A549 treated with Hydrocortisone at 1 μM for 4 hours (cell line): Measurements from ENCODE around the gene BCCIP. TPM values are rescaled to one million over a fixed set of nuclear protein-coding genes. Genes with fewer than 3 reads are reported as not detected.

Source experiments
- total RNA-seq: library from RNA; stranded (reverse); fragments of 200-300 nt; extraction: Qiagen RNA extraction; gene quantifications from 5 replicates; pipeline ENCODE4 v1.2.3, GENCODE V29; 2022

Gene BCCIP
- total RNA-seq, result 93.6 to 124 TPM (median 105 TPM) in 5 replicates

DNA sequence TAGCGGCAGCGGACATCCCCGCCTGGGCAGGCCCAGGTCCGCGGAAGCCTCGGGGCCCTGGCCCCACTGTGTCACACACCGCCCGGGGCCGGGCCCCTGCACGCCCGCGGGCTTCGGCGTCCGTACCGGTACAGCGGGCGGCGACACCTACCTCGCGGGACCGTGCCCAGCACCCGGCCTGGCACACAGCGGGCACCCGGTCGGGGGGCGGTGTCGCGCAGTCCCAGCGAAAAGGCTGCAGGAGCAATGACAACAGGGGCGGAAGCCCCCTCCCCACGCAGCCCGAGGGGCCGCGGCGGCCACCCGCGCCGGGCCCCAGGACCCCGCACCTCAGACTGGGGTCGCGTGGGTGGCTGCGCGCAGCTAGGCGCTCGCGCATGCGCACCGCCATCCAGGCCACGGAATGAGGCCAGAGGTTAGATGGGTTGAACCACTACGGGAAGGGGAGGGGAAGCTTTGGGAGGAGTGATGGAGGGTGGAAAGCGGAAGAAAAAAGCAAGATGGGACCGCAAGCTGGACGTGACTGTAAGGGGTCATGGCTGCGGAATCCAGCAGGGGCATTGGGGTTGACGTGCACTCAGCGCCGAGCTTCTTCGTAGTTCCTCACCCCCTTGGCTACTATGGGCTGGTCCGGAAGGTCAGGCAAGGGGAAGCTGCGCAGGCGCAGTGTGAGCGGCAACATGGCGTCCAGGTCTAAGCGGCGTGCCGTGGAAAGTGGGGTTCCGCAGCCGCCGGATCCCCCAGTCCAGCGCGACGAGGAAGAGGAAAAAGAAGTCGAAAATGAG, at the start of gene BCCIP, which contains the start of gene UROS:
TSS of gene BCCIP (plus strand) at position 669 of the 785 bp plus-strand sequence. CDS start at position 681, 12 bp downstream.
TSS of gene UROS (minus strand) at position 381 of the 785 bp plus-strand sequence. CDS start 6,759 bp downstream, outside the sequence.

DNA sequence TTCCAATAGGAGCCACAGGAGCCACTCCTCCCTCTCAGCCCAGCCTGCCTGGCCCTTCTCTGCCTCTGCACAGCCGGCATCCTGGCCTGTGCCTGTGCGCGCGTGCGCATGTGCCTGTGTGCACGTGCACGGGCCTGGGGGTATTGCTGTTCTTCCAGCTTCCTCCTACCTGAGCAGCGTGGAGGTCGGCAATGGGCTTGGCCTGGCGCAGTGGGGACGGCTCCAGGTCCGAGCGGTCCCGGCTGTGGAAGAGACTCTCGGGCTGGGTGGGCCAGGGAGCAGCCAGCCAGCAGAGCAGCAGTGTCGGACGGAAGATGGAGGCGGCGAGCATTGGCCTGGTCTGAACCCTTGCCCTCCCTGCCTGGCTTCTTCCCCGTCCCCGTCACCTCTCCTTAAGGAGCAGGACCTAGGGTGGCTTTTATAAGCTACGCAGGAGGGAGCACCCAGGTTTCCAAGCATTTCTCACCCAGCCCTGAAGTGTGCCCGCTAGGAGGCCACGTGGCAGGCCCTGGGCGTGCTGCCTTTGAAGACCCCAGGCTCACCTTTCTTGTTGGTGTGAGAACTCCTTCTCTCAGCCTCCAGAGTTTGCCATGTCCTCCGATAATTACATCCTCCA, 47.7 kb upstream of the BCCIP start, which contains the start of gene MMP21:
TSS of gene MMP21 (minus strand) at position 331 of the 616 bp plus-strand sequence. CDS start at position 331, 0 bp downstream.

DNA sequence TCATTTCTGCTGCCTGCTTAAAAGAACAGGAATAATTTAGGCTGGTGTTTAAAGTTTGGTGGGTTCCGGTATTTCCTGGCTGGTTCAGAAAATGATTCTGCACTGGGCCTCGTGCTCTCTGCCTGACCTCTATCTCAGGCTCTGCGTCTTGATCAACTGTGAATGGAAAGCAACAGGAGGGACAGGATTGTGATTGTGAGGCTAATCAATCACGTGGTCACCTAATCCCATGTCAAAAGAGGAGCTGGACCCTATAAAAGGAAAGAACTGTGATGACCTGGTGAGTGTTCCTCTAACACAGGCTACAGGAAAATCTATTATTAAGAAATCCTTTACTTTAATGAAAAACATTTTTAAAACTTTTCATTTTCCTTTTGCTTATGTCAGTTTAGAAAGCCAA, 57.8 kb downstream of the BCCIP start, which contains the start of gene DHX32:
TSS of gene DHX32 (minus strand) at position 101 of the 400 bp plus-strand sequence. CDS start 468 bp downstream, outside the sequence.

Other genes starting within 250 kb of the BCCIP start
- not detected in 5 replicates for gene TEX36, start 140.4 kb upstream of the BCCIP start, total RNA-seq
- gene EDRF1, start 103.8 kb upstream of the BCCIP start, total RNA-seq, result 14.3 to 15.5 TPM (median 15.1 TPM) in 5 replicates
- 0.05 TPM in 1 of 5 replicates, not detected in the others for gene MMP21, start 47.7 kb upstream of the BCCIP start, total RNA-seq
- gene UROS, start 288 bp upstream of the BCCIP start, total RNA-seq, result 55.6 to 61.8 TPM (median 60.6 TPM) in 5 replicates
- 27.2 to 37.6 TPM (median 35.6 TPM) in 5 replicates for gene DHX32, start 57.7 kb downstream of the BCCIP start, total RNA-seq
- 2.3 to 2.8 TPM (median 2.4 TPM) in 5 replicates for gene FANK1, start 73.0 kb downstream of the BCCIP start, total RNA-seq